GM21529 (cell line): Measurements from ENCODE around the gene RBFA.
"Not testable (repeated sequence)": the region's sequence is repeated elsewhere in the genome, so short reads cannot be mapped to it uniquely, and the experiment has no call there.

Source experiments
- ATAC-seq: cut with Tn5 transposase; IDR thresholded peaks from one replicate; pipeline ENCODE4 v1.9.1; 2021; ENCODE audit not compliant: unreplicated experiment

The RBFA gene

DNA sequence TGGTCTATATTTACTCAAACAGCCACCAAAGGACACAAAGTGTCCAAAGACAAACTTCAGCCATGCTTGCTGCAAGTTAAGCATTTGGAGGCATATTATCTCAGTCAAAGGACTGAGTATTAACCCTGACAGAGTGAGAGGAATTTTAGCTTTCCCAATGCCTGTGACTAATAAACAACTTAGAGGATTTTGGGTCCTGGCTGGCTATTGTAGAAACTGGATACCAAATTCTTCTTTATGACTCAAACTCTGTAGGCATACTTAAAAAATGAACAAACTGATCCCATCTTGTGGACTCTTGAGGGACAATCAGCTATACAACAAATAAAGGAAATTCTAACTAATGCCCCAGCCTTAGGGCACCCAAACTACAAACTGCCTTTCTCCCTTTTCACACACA lies 6.5 kb upstream of the RBFA start:
- ATAC-seq, result not testable (repeated sequence)

DNA sequence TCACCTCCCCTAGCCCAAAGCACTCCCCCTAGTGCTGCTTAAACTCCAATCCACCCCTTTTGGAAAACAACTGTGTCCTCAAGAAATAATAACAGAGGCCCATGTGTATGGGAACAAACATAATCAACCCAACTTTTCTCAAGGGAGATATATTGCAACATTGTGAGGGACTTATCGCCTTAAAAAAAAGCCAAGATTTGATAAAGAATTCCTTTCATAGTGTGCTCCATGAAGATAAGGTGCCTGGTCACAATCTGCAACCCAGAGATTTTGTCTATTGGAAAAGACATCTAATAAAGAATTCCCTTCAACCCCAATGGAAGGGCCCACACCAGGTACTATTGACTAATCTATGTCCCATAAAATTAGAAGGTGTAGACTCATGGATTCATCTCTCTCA lies 4.5 kb upstream of the RBFA start:
- ATAC-seq, result no peak

DNA sequence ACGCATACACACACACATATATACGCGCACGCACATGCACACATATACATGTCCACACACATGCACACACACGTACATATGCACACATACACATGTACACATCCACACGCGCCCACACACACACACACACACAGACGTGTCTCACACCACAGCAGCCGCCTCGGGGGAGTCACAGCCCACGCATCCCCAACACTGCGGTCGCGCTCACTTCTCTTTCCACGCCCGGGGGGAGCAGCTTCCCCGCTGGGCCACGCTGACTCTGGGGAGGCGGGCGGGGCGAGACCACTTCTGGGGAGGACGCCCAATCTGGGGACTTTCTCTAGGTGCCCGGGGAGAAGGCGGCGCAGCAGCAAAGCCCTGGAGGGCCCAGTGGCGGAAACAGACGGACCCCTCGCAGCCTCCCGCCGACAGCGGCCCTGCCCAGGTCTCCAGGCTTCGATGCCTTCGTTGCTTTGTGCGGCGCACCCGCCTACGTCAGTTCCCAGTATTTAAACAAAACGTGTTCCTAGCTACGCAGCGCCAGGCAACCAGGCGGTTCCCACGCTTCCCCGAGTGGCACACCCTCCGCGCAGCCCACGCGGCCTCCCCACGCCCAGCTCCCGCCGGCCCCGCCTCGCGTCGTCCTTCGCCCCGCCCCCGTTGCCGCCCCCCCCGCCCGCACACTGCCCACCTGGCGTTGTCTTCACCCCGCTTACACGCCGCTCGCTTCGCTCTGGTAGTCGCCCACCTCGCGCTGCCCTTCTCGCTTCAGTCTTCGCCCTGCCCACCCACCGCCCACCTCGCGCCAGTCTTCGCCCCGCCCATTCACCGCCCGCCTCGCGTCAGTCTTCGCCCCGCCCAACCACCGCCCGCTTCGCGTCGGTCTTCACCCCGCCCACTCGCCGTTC lies 810 bp upstream of the RBFA start:
- no peak for ATAC-seq

DNA sequence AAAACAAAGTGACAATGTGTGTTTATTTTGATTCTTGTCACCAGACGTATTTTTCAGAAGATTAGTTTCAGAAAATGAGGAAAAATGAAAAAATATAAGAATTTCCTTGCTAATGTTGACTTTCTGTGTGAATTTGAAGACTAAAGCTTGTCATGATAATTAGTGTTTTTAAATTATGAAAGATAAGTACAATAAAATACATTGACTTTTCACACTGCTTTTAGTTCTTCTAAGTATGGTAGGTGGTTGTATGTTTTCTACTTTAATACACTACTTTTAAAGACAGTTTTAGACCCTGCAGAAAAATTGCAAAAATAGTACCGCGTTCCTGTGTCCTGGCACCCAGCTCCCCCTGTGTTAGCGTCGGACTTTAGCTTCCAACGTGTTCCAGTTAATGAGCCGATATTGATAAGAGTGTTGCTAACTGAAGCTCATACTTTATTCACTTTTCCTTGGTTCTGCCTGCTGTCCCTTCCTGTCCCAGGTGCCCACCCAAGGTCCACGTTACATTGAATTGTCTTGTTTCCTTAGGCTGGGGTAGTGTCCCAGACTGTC lies 695 bp downstream of the RBFA start:
- ATAC-seq, result no peak

DNA sequence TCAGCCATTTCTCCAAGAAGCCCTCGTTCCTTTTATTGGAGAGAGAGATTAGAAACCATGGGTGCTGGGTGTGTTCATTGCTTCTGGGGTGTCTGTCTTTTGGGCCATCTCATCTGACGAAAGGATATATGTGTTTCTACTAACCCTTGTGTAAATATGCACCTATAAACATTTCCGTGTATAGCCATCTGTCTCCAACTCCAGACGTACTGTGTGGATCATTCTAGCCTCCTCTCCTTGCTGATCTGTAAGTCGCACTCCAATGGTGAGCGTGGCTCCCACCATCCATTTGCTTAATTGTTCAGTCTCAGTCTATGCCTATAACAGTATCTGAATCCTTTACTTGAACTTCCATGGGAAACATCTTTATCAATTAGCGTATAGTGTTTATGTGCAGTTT lies 1.8 kb downstream of the RBFA start:
- no peak for ATAC-seq

DNA sequence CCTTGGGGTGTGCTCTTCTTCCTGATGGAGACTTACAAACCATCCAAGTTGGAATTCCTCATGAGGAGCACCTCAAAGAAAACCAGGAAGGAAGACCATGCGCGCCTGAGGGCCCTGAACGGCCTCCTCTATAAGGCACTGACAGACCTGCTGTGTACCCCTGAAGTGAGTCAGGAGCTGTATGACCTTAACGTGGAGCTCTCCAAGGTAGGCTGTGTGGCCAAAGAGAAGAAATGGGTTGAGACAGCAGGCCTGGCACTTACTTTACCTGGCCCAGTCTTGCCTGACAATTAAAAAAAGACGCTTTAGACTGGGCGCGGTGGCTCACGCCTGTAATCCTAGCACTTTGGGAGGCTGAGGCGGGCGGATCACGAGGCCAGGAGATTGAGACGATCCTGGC lies 3.1 kb downstream of the RBFA start:
- ATAC-seq, result no peak

DNA sequence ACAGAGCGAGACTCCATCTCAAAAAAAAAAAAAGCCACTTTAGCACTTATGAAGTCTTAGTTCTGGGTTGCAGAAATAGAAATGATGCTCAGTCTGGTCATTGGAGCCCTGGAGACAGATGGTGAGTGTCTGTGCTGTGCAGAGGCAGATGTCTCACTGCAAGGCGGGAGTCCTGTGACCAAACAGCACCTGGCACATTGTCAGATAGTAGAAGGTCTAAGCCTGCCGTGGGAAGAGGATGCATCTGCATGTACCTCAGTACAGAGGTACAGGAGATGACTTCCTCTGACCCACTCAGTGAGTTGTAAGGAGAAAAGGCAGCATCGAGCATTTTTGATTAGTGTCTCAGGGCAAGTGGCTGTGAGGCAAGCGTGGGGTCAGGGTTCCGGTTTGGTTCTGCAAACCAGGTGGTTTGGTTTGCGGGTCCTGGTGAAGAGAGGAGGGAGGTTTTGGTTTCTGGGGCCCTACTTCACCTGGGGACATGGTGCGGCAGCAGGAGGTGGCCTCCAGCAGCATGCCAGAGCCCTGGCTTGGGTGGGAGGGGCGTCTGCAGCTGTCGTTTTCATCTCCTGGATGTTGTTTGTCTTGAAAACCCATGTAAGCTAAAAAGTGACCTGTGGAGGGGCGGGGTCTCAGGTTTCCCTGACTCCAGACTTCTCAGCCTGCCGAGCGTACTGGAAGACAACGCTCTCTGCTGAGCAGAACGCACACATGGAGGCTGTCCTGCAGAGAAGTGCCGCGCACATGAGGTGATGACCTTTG lies 3.8 kb downstream of the RBFA start:
- no peak for ATAC-seq

DNA sequence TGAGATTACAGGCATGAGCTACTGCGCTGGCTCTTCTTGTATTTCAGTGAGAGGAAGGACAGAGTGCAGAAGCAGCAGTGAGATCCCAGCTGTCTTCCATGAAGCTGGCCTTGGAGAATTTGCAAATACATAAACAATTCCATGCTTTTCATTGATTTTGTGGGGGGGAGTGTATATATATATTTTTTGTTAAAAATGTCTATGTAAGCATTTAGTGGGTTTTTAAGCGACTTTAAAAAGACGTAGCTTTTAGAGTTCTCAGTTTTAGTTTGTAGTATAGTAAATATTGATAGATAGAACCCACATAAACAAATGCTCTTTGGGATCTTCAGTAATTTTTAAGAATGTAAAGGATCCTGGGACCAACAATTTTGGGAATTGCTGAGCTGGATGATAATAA lies 6.3 kb downstream of the RBFA start:
- ATAC-seq, result no peak

DNA sequence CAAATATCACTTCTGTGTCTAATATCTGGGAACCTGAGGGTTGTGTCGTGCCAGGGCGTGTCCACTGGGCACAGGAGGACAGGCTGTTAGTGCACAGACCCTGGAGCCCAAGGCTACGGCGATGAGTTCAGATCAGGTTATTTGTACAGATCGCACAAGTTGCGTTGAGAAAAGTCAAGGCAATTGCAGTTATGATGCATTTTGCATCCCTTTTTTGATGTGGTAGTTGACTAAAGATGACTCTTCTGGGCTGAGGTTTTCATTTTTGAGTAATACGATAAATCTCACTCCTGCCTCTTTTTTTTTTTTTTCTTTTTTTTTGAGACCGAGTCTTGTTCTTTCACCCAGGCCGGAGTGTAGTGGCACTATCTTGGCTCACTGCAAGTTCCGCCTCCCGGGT lies 7.2 kb downstream of the RBFA start:
- no peak for ATAC-seq

DNA sequence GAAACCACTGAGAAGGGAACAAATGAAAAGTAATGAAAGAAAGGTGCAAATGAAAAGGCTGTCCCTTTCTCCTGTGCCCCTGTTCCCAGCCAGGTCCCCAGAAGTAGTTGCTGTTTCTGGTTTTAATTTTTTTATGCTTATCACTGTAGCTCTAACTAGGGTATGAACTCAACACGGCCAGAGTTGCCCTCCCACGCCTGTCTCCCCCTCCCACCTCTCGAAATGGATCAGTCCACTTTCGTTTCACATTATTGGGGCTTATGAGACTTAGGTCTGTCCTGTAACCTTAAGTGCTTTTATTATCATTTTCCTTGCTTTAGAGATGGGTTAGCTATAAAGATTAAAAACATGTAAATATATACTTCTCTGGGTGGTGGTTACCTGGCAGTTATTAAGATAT lies 8.6 kb downstream of the RBFA start:
- ATAC-seq, result no peak

DNA sequence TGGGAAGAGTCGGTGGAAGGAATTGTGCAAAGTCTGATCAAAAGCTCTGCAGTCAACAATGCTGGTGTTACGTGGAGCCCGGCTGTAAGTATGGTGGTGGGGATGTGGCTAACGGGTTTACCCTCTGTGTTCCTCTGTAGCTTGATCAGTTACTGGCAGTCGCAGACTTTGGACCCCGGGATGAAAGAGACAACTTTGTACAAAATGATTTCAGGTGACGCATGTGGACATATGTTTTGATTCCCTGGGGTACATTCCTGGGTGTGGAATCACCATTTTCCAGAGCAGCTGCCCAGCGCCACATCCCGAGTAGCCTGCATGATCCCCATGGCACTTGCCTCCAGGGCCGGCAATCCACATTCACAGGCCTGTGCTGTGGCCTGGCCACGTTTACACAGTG lies 9.8 kb downstream of the RBFA start:
- ATAC-seq, result no peak

DNA sequence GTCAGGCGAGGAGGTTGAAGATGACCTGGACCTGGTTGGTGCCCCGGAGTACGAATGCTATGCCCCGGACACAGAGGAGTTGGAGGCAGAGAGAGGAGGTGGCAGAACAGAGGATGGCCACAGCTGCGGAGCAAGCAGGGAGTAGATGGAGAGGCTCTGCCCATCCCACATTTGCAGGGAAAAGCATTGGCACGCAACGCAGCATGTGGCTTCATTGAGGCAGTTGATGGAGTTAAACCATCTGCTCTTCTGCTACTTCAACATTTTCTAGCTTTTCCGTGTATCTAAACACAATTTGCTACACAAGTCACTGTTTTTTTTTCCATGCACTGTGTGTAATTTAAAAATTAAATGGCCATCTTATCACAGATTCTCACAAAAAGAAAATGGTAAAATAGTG lies 11.8 kb downstream of the RBFA start:
- ATAC-seq, result no peak

DNA sequence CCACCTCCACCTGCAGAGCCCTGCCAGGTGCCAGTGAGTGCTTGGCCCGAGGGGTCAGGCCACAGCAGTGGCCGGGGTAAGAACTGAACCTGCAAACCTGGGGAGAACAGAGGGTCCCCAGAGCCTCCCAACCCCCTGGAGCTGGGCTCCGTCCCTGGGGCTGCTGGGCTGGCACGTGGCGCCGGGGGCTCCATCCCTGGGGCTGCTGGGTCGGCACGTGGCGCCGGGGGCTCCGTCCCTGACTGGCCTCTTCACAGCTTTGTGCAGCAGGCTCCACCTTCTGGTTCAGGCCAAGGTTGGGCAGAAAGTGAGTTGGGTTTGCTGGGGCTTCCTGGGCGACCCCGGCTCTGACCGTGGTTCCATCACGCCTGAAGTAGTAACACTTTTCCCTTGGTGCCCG lies 12.2 kb downstream of the RBFA start:
- no peak for ATAC-seq

DNA sequence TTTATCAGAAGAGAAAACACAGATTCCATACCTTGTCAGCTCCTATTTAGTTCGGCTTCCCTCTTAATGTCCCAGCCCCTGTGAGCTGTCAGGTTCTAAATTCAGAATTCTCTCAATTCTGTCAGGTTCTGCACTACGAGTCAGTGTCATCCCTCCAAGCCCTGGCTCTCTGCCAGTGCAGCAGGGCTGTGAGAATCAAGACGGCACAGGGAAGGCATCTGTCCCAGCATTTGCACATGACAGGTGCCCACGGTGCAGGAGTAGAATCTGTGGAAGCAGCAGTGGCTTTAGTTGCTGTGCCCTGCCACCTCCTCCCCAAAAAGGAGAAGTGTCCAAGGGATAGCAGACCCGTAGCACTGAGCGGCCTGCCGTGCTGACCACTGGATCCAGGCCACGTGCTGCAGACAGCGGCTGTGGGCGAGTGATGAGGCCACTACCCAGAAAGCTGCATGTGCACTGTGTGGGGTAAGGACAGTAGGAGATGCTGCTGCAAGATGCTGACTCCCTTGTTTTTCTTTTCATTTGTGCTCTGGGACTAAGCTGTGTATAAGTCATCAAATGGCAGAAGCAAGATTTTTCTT lies 12.8 kb downstream of the RBFA start:
- ATAC-seq, result no peak

DNA sequence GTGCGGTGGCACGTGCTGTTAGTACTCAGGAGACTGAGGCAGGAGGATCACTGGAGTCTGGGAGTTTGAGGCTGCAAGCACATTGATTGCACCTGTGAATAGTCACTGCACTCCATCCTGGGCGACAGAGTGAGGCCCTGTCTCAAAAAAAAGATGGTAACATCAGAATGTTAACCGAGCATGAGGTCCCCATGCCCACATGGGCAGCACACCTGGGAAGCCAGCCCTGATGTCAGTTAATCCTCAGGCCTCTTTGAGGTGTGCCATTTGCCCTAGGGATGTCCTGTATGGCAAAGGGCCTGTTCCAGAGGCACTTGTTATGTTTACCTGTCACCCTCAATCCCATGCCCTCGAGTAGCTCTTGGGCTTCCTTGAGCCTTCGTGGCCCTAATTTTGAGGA lies 16.6 kb downstream of the RBFA start:
- no peak for ATAC-seq

DNA sequence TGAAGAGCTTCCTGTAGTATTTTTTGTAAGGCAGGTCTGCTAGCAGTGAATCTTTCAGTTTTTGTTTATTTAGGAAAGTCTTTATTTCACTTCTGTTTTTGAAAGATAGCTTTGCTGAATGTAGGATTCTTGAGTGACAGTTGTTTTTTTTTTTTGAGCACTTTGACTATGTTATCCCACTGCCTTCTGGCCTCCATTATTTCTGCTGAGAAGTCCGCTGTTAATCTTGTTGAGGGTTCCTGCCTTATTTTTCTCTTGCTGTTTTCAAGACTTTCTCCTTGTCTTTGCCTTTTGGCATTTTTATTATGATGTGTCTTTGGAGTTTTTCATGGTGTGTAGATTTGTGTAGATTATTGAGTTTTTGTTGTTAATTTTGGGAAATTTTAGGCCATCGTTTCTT lies 21.9 kb downstream of the RBFA start:
- no peak for ATAC-seq

DNA sequence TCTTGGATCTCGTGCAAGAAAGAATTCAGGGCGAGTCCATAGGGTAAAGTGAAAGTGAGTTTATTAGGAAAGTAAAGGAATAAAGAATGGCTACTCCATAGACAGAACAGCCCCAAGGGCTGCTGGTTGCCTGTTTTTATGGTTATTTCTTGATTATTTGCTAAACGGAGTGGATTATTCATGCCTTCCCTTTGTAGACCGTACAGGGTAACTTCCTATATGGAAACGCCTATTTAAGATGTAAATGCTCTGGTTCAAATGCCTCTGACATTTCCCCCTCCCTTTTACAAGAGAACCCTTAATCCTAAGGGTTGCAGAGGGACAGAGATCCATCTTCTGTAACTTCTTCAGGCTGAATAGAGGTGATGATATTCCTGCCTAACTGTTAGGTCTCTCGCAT lies 25.7 kb downstream of the RBFA start:
- no peak for ATAC-seq

DNA sequence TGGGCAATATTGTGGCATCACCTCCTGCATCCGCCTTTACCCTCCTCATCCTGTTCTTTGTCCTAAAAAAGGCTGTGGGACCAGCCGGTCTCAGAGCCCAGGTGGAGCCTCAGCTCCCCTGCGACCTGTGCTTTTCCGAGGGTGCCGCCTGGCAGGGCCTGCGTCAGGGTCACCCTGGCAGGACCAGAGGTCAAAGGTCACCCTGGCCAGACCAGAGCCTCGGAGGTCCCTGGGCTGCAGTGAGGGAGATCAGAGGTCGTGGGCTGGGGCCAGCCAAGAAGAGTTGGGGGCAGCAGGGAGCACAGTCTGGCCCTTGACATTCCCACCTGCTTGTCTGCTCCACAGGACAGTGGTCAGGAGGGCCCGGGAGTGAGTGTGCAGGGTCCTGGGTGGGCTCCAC lies 31.5 kb downstream of the RBFA start:
- no peak for ATAC-seq

DNA sequence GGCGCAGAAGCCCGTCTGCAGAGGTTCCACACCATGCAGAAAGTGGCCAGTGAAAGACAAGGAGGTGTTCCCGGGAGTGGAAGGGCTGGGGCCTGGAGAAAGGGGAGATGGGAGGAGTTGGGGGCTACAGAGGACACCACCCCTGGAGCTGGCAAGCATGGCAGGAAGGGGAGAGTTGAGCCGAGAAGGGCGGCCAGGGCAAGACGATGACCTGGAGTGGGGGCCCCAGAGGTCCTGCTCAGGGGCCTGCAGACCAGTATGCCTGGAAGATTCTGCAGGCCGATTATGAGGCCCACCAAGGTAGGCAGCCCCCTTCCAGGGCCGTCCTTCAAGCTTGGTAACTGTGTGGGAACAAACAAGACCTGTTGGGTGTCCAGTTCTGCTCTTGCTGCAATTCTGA lies 33.1 kb downstream of the RBFA start:
- no peak for ATAC-seq

DNA sequence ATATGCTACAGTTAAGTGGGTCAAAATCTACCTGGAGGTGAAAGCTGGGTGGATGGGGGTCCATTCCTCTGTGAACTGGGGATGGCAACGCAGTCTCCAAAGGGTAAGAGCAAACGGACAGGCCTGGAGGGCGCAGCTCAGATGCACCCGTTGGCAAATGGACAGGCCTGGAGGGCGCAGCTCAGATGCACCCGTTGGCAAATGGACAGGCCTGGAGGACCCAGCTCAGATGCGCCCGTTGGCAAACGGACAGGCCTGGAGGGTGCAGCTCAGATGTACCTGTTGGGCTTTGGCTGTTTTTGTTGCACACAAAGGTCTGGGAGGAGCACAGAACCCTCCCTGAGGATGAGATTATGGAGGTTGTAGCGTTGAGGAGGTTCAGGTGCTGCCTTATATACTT lies 33.7 kb downstream of the RBFA start:
- no peak for ATAC-seq

DNA sequence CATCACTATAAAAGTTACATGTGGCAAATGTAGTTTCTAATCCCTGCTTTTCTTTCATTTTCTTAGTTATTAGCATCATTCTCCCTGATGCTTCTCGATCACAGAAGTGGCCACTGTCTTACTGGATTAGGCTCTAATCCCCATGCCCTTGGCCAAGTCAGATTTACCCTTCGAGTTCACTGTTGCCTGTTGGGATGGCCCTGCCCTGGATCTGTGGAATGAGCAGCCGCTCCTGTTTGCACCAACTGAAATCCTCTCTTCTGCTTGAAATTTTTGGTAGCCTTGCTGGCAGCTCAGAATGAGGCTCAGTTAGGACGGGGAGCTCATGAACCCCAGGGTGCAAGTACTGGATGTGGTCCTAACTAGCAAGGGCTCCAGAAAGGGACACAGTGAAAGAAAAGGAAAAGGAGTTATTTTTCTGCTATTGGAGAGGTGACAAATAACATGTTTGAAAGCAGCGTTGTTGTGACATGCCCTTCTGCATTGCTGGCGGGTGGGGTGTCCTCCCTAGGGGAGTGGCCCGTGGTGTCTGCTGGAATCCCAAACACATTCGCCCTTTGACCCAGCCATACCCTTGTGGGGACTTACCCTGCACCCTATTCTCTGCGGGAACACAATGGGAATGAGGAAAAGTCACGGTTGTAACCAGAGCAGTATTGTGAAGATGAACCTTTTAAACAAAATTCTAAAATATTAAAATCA lies 34.5 kb downstream of the RBFA start:
- no peak for ATAC-seq
